GM12865 (cell line): ENCODE measurements around the gene GLI3.

Source experiments
- DNase-seq: peaks from one replicate; pipeline ENCODE4 v3.0.0; 2010; ENCODE audit warnings: low read depth
- H3K4me3 ChIP-seq: 2 replicates; pipeline ENCODE4 v1.5.1; 2011; ENCODE audit warnings: mild to moderate bottlenecking, low read depth, low read length, control low read depth
- CTCF ChIP-seq: IDR thresholded peaks from 2 replicates; pipeline ENCODE4 v1.5.1; 2011; ENCODE audit warnings: low read length, control low read depth, low read depth, inconsistent platforms; ENCODE audit not compliant: insufficient read depth; ENCODE audit errors: missing control alignments

Gene GLI3

GRCh38 chr7:42269161-42269560 lies 32.2 kb upstream of the GLI3 start:
- DNase-seq, result peak; percentile 2
- H3K4me3 ChIP-seq, result no peak overlapping the region
- no peak for TF ChIP-seq CTCF

GRCh38 chr7:42264702-42265101 lies 27.7 kb upstream of the GLI3 start:
- H3K4me3 ChIP-seq, result no peak overlapping the region
- no peak for DNase-seq
- TF ChIP-seq CTCF, result no peak

- H3K4me3 ChIP-seq, result no peak overlapping the region
- no peak for DNase-seq
- no peak for TF ChIP-seq CTCF
Measured at GRCh38 chr7:42263971-42264370, 27.0 kb upstream of the GLI3 start.

GRCh38 chr7:42262964-42263363 lies 26.0 kb upstream of the GLI3 start:
- no peak overlapping the region for H3K4me3 ChIP-seq
- DNase-seq, result no peak
- no peak for TF ChIP-seq CTCF

GRCh38 chr7:42254217-42254616 lies 17.2 kb upstream of the GLI3 start:
- H3K4me3 ChIP-seq, result no peak overlapping the region
- no peak for DNase-seq
- no peak for TF ChIP-seq CTCF

- no peak for TF ChIP-seq CTCF
- H3K4me3 ChIP-seq, result no peak overlapping the region
- no peak for DNase-seq
Measured at GRCh38 chr7:42253316-42253715, 16.3 kb upstream of the GLI3 start.

- DNase-seq, result no peak
- TF ChIP-seq CTCF, result no peak
- no peak overlapping the region for H3K4me3 ChIP-seq
Measured at GRCh38 chr7:42250411-42250810, 13.4 kb upstream of the GLI3 start.
